ENCODE results near the gene GPS2.

GPS2 gene

DNA sequence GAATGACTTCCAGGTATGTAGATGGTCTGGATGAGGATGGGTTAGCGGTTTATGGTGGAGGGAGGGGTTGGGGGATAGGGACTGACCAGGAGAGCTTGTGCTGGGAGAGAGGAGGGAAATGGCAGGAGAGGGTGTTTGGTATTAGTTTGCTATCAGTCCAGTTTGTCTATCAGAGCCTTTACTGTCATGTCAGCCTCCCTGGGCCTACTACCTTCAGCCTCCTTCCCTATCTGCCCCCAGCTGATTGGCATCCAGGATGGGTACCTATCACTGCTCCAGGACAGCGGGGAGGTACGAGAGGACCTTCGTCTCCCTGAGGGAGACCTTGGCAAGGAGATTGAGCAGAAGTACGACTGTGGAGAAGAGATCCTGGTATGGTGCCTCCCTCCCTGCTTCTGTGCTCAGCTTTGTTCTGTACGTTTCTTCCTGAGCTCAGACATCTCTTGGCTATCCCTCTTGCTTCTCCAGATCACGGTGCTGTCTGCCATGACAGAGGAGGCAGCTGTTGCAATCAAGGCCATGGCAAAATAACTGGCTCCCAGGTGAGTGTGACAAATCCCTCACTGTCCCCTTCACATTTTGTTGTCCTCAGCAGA is 4.0 kb downstream of the GPS2 start:
- no peak for DNase-seq (ENCODE audit: low read depth)
- TF ChIP-seq, protein P1, sequence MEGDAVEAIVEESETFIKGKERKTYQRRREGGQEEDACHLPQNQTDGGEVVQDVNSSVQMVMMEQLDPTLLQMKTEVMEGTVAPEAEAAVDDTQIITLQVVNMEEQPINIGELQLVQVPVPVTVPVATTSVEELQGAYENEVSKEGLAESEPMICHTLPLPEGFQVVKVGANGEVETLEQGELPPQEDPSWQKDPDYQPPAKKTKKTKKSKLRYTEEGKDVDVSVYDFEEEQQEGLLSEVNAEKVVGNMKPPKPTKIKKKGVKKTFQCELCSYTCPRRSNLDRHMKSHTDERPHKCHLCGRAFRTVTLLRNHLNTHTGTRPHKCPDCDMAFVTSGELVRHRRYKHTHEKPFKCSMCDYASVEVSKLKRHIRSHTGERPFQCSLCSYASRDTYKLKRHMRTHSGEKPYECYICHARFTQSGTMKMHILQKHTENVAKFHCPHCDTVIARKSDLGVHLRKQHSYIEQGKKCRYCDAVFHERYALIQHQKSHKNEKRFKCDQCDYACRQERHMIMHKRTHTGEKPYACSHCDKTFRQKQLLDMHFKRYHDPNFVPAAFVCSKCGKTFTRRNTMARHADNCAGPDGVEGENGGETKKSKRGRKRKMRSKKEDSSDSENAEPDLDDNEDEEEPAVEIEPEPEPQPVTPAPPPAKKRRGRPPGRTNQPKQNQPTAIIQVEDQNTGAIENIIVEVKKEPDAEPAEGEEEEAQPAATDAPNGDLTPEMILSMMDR (IDR thresholded peaks at IDR 0.05; ENCODE audit: control insufficient read depth, insufficient read depth, low read depth, low read length, missing control alignments) = no peak
- H3K4me3 ChIP-seq (ENCODE audit: control insufficient read depth, low read depth, low read length) = no peak overlapping the region

DNA sequence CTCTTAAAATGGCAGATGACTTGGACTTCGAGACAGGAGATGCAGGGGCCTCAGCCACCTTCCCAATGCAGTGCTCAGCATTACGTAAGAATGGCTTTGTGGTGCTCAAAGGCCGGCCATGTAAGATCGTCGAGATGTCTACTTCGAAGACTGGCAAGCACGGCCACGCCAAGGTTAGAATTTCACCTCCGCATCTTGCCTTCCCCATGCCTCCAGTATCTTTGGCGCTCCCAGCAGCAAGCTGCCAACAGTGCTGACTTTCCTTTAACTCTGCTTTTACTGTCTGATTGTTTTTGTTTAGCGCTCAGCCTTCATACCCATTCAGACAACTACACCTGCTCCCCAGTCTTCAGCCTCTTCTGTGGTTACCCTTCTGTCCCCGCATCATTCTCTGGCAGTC is 5.5 kb downstream of the GPS2 start:
- H3K4me3 ChIP-seq (ENCODE audit: control insufficient read depth, low read depth, low read length) = peak overlapping the region; percentile 68; the same call in 1 of the 2 replicates
- TF ChIP-seq, protein P1 (IDR thresholded peaks at IDR 0.05; ENCODE audit: control insufficient read depth, insufficient read depth, low read depth, low read length, missing control alignments) = no peak
- DNase-seq (ENCODE audit: low read depth) = no peak

DNA sequence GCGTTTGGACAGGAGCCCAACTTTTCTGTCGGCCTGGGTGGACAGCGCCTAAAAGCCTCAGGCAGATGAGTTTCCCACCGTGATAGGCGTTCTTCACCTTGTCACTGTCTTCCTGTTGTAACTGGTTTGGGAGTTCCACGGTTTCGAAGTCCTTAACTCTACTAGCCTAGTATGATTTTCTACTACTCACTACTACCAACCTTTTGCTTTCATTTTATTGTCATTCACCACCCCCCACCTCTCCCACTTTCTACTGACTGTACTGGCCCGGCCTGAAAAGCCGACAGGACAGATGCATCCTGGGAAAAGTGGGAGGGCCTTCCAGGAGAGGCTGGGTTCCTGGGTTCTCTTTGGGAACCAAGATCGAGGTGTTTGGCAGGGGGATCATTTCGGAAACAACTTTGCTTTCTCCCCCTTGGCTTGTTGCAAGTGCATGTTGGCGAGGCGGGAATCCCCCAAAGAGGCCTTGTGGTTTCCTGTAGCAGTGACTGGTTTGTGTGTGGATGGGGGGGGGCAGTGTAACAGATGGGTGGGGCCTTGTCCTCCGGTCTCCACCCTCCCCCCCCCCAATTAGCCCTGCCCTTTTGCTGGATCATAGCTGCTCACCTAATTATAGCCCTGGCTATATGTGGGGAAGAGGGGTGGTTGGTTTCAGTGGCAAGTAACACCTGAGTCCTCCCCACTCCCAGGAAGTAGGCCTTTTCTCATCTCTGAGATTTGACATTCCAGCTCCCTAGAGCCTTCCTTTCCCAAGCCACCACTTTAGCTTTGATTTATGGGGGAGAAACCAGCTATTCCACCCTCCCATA is 6.3 kb downstream of the GPS2 start:
- DNase-seq (ENCODE audit: low read depth) = no peak
- TF ChIP-seq, protein P1 (IDR thresholded peaks at IDR 0.05; ENCODE audit: control insufficient read depth, insufficient read depth, low read depth, low read length, missing control alignments) = no peak
- peak overlapping the region; percentile 68 for H3K4me3 ChIP-seq (ENCODE audit: control insufficient read depth, low read depth, low read length)

DNA sequence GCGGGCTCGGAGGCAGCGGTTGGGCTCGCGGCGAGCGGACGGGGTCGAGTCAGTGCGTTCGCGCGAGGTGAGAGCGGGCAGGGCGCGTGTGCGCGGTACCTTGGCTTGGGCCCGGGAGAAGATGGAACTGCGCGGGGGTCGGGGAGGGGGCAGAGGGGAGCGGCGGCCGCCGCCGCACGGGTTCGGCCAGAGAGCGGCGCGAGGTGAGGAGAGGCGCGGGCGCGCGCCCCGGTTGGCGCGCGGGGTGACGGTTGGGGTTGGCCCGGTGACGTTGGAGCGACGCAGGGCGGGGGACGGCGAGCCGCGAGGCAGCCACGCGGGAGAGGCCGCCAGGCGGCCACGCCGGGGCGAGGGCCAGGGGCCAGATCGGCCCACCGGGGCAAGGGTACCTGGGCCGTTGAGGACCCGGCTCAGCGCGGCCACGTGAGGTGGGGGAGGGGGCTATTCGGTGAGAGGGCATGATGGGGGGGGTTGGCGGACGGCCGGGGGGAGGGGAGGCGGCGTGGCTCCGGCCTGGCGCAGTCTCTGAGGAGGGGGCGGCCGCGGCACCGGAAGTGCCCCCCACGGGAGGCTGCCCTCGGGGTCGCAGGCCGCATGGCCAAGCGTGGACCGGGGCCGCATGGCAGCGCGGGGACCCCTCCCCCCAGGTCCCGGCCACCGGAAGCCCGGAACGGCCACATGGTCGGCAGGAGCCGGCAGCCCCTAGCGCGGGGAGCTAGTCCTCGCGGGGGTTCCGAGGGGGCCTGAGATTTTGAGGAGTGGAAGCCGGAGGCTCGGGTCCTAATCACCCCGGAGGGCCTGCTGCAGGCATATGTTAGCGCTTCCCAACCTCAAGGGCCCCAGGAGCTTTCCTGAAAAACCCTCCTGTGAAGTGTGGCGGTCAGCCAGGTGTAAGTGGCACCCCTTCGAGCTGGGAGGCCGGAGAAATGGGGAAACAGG is 7.2 kb downstream of the GPS2 start:
- TF ChIP-seq, protein P1 (IDR thresholded peaks at IDR 0.05; ENCODE audit: control insufficient read depth, insufficient read depth, low read depth, low read length, missing control alignments) = peak; percentile 4
- peak overlapping the region; percentile 68 for H3K4me3 ChIP-seq (ENCODE audit: control insufficient read depth, low read depth, low read length)
- no peak for DNase-seq (ENCODE audit: low read depth)

DNA sequence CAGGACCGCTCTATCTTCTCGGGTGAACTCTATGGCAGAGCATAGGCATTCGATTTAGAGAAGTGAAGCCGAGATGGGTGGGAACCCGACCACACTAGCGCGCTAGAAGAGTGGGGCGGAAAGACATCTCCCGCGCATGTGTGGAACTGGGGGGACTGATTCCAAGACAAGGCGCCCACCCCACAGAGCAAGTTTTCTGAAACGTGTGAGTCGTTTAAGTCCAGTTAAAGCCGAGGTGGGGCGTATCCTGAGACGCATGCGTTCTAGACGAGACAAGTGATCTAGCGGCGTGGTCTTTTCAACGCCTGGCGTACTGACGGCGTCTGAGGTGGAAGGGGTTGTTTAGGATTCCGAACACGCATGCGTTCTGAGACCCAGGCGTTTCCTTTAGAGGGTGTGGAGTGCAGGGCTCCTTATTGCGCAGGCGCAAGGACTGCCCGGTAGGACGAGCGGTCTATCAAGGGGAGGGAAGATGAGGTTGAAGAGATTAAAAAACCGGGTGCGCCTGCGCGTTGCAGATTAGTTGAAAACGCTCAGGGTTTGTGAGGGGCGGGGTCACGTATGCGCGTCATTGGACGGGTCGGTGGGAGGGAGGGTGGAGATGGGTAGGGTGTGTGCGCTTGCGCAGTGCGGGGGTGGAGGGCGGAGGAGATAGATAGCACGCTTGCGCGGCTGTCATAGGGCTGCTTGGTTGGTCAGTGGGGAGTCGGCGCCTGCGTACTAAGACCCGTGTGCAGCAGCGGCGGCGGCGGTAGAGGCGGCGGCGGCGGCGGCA is 8.1 kb downstream of the GPS2 start, which contains the start of gene EIF5A:
Gene EIF5A (plus strand): TSS at position 718 of the 775 bp plus-strand sequence. CDS start 2,008 bp downstream, outside the sequence.
- H3K4me3 ChIP-seq (ENCODE audit: control insufficient read depth, low read depth, low read length) = peak within 1 kb of the TSS; percentile 68
- peak; percentile 100 for DNase-seq (ENCODE audit: low read depth)
- TF ChIP-seq, protein P1 (IDR thresholded peaks at IDR 0.05; ENCODE audit: control insufficient read depth, insufficient read depth, low read depth, low read length, missing control alignments) = no peak
